Measurements from ENCODE around the gene RASL11B.

GRCh38 chr4:52889778-52890520, 27.8 kb downstream of the RASL11B start:
- no peak for TF ChIP-seq EZH2 (IDR thresholded peaks at IDR 0.05; ENCODE audit: borderline replicate concordance, insufficient read depth, low read depth, low read length, poor library complexity, severe bottlenecking)
- TF ChIP-seq CTCF (IDR thresholded peaks at IDR 0.05): no peak
